ENCODE measurements around the gene TEPSIN. TPM values are rescaled to one million over a fixed set of nuclear protein-coding genes. Genes with fewer than 3 reads are reported as not detected.

TEPSIN gene
- total RNA-seq, 2 experiments from 2014 or later: 53.6 to 56.3 TPM

- H3K27ac Mint-ChIP-seq: peak within 1 kb of the TSS; percentile 64
- CTCF ChIA-PET: interaction anchor here (0.7 to 1.2 kb wide), 6 partner anchors 15 to 768 kb away, joined by 3 to 5 read pairs (median 4); partner anchors contain the start of genes NDUFAF8 and TEPSIN
- ATAC-seq (peak; percentile 98), DNase-seq (peak; percentile 99)
- H3K36me3 Mint-ChIP-seq: no peaks in the 10 kb centered on the region
- no peaks in the 10 kb centered on the region for H3K9me3 Mint-ChIP-seq (ENCODE audit: low read depth)
- peaks cover 23% of the 10 kb centered on the region for H3K4me1 Mint-ChIP-seq
- H3K27me3 Mint-ChIP-seq: no peaks in the 10 kb centered on the region
- peak within 1 kb of the TSS; percentile 60 for H3K4me3 Mint-ChIP-seq
Observed at GRCh38 chr17:81222906-81223761, 15.7 kb downstream of the TEPSIN start, which contains the start of gene CEP131. Gene CEP131 (minus strand): TSS chr17:81222965. CDS start chr17:81220056, 2,909 bp downstream.

DNA sequence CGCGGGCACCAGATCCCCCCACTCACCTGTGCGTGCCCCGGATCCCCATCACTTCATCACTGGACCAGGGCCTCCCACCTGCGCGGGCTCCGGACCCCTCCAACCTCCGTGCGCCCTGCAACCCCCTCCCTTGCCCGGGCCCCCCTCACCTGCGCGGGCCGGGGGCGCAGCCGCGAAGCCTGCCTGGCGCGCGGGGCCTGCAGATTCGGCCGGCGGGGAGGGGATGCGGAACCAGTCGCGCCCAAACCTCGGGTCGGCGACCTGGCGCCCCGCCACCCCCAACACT lies 16.3 kb downstream of the TEPSIN start:
- Mint-ChIP-seq H3K9me3 (ENCODE audit: low read depth) (no peaks in the 10 kb centered on the region), H3K4me3 (peak overlapping the region; percentile 60), H3K27me3 (no peaks in the 10 kb centered on the region), H3K27ac (no peak overlapping the region), H3K36me3 (no peaks in the 10 kb centered on the region), H3K4me1 (peaks cover 18% of the 10 kb centered on the region)
- DNase-seq (no peak), ATAC-seq (no peak)
- CTCF ChIA-PET: interaction anchor here (0.7 to 1.2 kb wide), 5 partner anchors 16 to 768 kb away, joined by 3 to 5 read pairs (median 4); partner anchors contain the start of genes NDUFAF8 and TEPSIN

- no peak overlapping the region for H3K27ac Mint-ChIP-seq
Observed at GRCh38 chr17:81221842-81222619, 16.8 kb downstream of the TEPSIN start.

DNA sequence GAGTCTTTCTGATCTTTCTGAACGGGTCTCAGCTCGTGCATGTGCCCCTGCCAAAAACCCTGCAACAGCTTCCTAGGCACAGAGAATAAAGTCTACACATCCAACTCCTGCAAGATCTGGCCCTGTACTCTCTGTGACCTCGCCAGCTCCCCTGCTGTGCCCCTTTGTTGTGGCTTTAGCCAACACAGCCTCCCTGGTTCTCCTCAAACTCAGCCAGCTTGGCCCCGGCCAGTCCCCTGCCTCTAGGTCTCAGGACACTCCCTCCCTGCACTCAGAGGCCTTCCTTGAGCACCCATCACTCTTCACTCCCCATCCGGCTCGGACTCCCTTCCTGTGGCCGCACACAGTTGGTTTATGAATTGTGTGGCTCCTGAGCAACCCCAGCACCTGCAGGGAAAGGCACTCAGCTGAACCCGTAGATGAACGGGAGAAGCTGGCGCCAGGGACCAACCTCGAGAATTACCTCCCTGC lies 17.4 kb downstream of the TEPSIN start:
- DNase-seq (no peak), ATAC-seq (no peak)
- Mint-ChIP-seq H3K27ac (no peak overlapping the region), H3K27me3 (no peaks in the 10 kb centered on the region), H3K4me1 (peaks cover 17% of the 10 kb centered on the region), H3K36me3 (no peaks in the 10 kb centered on the region), H3K9me3 (ENCODE audit: low read depth) (no peaks in the 10 kb centered on the region), H3K4me3 (peak overlapping the region; percentile 15)
- CTCF ChIA-PET: interaction anchor here (1.5 kb wide), 1 partner anchor 17 kb away, joined by 3 read pairs; the partner anchor contains the start of genes NDUFAF8 and TEPSIN

More at GRCh38 chr17:81221842-81222619, 16.8 kb downstream of the TEPSIN start:
- H3K9me3 Mint-ChIP-seq (ENCODE audit: low read depth): no peaks in the 10 kb centered on the region
- H3K36me3 Mint-ChIP-seq: no peaks in the 10 kb centered on the region
- DNase-seq (no peak), ATAC-seq (peak; percentile 0)
- CTCF ChIA-PET: interaction anchor here (1.0 to 1.5 kb wide), 4 partner anchors 17 to 80 kb away, joined by 3 to 5 read pairs (median 4); partner anchors contain the start of genes NDUFAF8 and TEPSIN
- no peaks in the 10 kb centered on the region for H3K27me3 Mint-ChIP-seq
- peaks cover 17% of the 10 kb centered on the region for H3K4me1 Mint-ChIP-seq
- H3K4me3 Mint-ChIP-seq: peak overlapping the region; percentile 60

DNA sequence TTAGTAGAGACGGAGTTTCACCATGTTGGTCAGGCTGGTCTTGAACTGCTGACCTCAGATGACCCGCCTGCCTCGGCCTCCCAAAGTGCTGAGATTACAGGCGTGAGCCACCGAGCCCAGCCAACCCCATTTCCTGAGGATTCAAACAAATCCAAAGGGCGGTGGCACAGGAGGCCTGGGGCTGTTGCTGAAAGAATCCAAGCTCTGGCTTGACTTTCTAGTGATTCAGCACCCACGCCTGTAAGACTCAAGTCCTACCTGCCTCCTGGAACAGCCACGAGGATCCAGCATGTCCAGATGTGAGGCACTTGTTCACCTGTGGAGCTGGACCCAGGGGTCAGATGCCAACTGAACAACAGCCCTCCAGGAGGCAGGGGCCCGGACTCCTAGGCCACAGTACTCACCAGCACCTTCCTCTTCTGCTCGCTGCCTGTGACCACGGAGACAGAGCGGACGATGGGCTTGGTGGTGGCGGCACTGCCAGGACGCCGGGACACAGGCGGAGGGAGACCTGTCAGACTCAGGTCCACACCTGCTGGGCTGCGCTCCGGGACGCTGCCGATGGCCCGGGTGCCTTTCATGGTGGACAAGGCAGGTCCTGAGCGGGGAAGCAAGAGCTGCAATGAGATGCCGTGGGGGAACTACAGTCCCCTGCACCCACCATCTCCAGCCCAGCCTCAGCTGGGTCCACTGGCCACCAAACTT lies 19.2 kb downstream of the TEPSIN start:
- CTCF ChIA-PET: no interaction called here
- Mint-ChIP-seq H3K4me3 (no peak overlapping the region), H3K4me1 (peaks cover 17% of the 10 kb centered on the region), H3K36me3 (no peaks in the 10 kb centered on the region), H3K27me3 (no peaks in the 10 kb centered on the region), H3K27ac (no peak overlapping the region), H3K9me3 (ENCODE audit: low read depth) (no peaks in the 10 kb centered on the region)
- DNase-seq (no peak), ATAC-seq (no peak)

- Mint-ChIP-seq H3K4me1 (peaks cover 17% of the 10 kb centered on the region), H3K4me3 (no peak overlapping the region), H3K36me3 (no peaks in the 10 kb centered on the region), H3K9me3 (ENCODE audit: low read depth) (no peaks in the 10 kb centered on the region), H3K27me3 (no peaks in the 10 kb centered on the region), H3K27ac (no peak overlapping the region)
- DNase-seq (no peak), ATAC-seq (no peak)
- CTCF ChIA-PET: no interaction called here
Observed at GRCh38 chr17:81218991-81219390, 19.9 kb downstream of the TEPSIN start.

DNA sequence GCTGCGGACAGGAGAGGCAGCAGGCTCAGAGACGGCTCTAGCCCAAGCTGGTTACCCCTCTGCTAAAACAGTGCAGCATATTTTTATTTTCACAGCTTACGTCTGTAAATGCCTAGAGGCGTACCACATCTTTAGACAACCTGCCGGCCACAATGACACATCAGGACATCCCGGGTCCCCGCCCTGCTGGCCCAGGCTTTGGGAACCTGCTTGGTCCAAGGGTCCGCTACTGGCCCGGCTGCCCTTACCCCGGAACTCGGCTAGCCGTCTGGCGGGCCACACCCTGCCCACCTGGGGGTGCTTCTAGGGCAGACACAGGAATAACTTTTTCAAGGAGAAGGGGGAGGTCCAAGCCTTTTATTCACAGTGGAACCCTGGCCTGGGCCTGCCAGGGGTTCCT lies 20.4 kb downstream of the TEPSIN start:
- H3K4me3 Mint-ChIP-seq: no peak overlapping the region
- no peak overlapping the region for H3K27ac Mint-ChIP-seq
- H3K9me3 Mint-ChIP-seq (ENCODE audit: low read depth): no peaks in the 10 kb centered on the region
- ATAC-seq (no peak), DNase-seq (no peak)
- peaks cover 11% of the 10 kb centered on the region for H3K4me1 Mint-ChIP-seq
- no peaks in the 10 kb centered on the region for H3K36me3 Mint-ChIP-seq
- H3K27me3 Mint-ChIP-seq: no peaks in the 10 kb centered on the region
- CTCF ChIA-PET: no interaction called here

DNA sequence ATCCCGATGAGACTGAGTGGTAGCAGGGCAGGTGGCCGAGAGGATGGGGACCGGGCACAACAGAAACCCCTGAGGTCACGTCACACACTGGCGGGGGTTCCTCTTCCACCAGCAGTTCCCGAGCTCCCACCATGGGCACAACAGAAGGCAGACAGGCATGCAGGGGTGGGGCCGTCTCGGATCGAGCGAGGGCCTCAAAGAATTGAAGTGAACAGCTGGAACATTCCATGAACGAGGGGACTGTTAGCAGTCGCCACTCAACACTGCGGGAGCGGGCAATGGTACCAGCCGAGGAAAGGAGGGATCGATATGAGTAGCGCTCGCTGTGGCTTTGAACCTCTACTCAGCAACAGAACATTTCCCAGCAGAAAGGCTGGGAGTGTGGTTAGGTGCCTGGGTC lies 21.4 kb downstream of the TEPSIN start:
- no peaks in the 10 kb centered on the region for H3K36me3 Mint-ChIP-seq
- H3K27ac Mint-ChIP-seq: no peak overlapping the region
- H3K9me3 Mint-ChIP-seq (ENCODE audit: low read depth): no peaks in the 10 kb centered on the region
- CTCF ChIA-PET: no interaction called here
- no peak overlapping the region for H3K4me3 Mint-ChIP-seq
- no peak for ATAC-seq
- no peaks in the 10 kb centered on the region for H3K27me3 Mint-ChIP-seq
- no peak for DNase-seq
- H3K4me1 Mint-ChIP-seq: peaks cover 9% of the 10 kb centered on the region

- H3K27me3 Mint-ChIP-seq: no peaks in the 10 kb centered on the region
- DNase-seq: no peak
- H3K9me3 Mint-ChIP-seq (ENCODE audit: low read depth): no peaks in the 10 kb centered on the region
- ATAC-seq: no peak
- CTCF ChIA-PET: no interaction called here
- H3K4me1 Mint-ChIP-seq: no peaks in the 10 kb centered on the region
- no peaks in the 10 kb centered on the region for H3K36me3 Mint-ChIP-seq
- H3K27ac Mint-ChIP-seq: no peak overlapping the region
- no peak overlapping the region for H3K4me3 Mint-ChIP-seq
Observed at GRCh38 chr17:81213978-81214377, 24.9 kb downstream of the TEPSIN start.

DNA sequence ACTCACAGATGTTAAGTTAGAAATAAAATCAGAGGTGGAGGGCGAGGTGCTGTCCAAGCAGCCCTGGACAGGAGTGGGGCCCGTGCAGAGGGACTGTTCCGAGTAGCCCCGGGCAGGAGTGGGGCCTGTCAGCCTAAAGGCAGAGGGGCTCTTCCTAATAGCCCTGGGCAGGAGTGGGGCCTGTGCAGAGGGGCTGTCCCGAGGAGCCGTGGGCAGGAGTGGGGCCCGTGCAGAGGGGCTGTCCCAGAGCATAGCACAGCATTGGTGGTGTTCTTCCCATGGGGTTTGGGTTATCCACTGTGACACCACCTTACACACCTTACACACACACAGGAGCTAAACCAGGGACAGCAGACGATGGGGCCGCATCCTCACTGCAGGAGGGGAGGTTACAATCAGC lies 26.5 kb downstream of the TEPSIN start:
- Mint-ChIP-seq H3K4me1 (no peaks in the 10 kb centered on the region), H3K9me3 (ENCODE audit: low read depth) (no peaks in the 10 kb centered on the region), H3K27me3 (no peaks in the 10 kb centered on the region), H3K36me3 (no peaks in the 10 kb centered on the region), H3K4me3 (no peak overlapping the region), H3K27ac (no peak overlapping the region)
- ATAC-seq: no peak
- CTCF ChIA-PET: no interaction called here
- DNase-seq: no peak

GRCh38 chr17:81210868-81211267 lies 28.0 kb downstream of the TEPSIN start:
- no peaks in the 10 kb centered on the region for H3K27me3 Mint-ChIP-seq
- no peaks in the 10 kb centered on the region for H3K4me1 Mint-ChIP-seq
- ATAC-seq (no peak), DNase-seq (no peak)
- H3K27ac Mint-ChIP-seq: no peak overlapping the region
- H3K9me3 Mint-ChIP-seq (ENCODE audit: low read depth): no peaks in the 10 kb centered on the region
- no peak overlapping the region for H3K4me3 Mint-ChIP-seq
- CTCF ChIA-PET: no interaction called here
- no peaks in the 10 kb centered on the region for H3K36me3 Mint-ChIP-seq

DNA sequence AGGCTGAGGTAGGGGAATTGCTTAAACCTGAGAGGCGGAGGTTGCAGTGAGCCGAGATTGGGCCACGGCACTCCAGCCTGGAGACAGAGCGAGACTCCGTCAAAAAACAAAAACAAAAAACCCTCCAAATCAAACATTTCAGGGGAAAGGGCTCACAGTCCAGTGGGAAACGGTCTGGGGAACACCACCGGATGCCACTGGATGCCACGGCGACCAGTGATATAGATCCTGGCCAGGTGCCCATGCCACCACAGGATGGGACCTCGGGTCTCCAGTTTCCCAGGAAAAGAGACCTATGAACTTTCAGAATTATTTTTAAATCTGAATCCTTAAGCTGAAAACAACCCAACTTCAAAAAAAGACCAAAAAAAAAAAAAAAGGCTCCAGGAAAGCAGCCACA lies 28.4 kb downstream of the TEPSIN start:
- H3K9me3 Mint-ChIP-seq (ENCODE audit: low read depth): no peaks in the 10 kb centered on the region
- DNase-seq (no peak), ATAC-seq (no peak)
- H3K36me3 Mint-ChIP-seq: no peaks in the 10 kb centered on the region
- no peak overlapping the region for H3K4me3 Mint-ChIP-seq
- no peak overlapping the region for H3K27ac Mint-ChIP-seq
- no peaks in the 10 kb centered on the region for H3K27me3 Mint-ChIP-seq
- H3K4me1 Mint-ChIP-seq: no peaks in the 10 kb centered on the region
- CTCF ChIA-PET: no interaction called here

- Mint-ChIP-seq H3K36me3 (no peaks in the 10 kb centered on the region), H3K27ac (no peak overlapping the region), H3K27me3 (no peaks in the 10 kb centered on the region), H3K4me3 (no peak overlapping the region), H3K9me3 (ENCODE audit: low read depth) (no peaks in the 10 kb centered on the region), H3K4me1 (no peaks in the 10 kb centered on the region)
- CTCF ChIA-PET: no interaction called here
- ATAC-seq: no peak
- no peak for DNase-seq
Observed at GRCh38 chr17:81209141-81209540, 29.7 kb downstream of the TEPSIN start.
